Mesendoderm (in vitro differentiated cells): ENCODE data around the gene KCNA2.
A peak's percentile ranks its signal among the peaks of the same experiment; 100 is the strongest.

Experiments used
- DNase-seq: peaks from one replicate; pipeline ENCODE4 v3.0.0; 2013
- H2AK5ac ChIP-seq: 2 replicates; pipeline ENCODE4 v1.6.1; 2013; ENCODE audit warnings: low read length, inconsistent platforms
- H2BK120ac ChIP-seq: 2 replicates; pipeline ENCODE4 v1.6.1; 2013; ENCODE audit warnings: low read depth, mild to moderate bottlenecking, low read length, moderate library complexity, mixed read lengths
- H2BK15ac ChIP-seq: replicated peaks from 2 replicates; pipeline ENCODE4 v1.6.1; 2013; ENCODE audit warnings: low read depth, mild to moderate bottlenecking, moderate library complexity
- H2BK5ac ChIP-seq: 2 replicates; pipeline ENCODE4 v1.6.1; 2013; ENCODE audit warnings: low read length, inconsistent platforms
- H3K18ac ChIP-seq: 2 replicates; pipeline ENCODE4 v1.6.1; 2013; ENCODE audit warnings: mild to moderate bottlenecking, low read length, mixed read lengths
- H3K23ac ChIP-seq: one replicate; pipeline ENCODE4 v1.6.1; 2013; ENCODE audit warnings: low read length
- H3K27ac ChIP-seq: 2 replicates; pipeline ENCODE4 v1.5.1; 2013; ENCODE audit warnings: low read depth, mild to moderate bottlenecking, inconsistent platforms, low read length, moderate library complexity
- H3K27me3 ChIP-seq: 2 replicates; pipeline ENCODE4 v1.6.1; 2013; ENCODE audit warnings: low read length, control low read depth, mild to moderate bottlenecking, inconsistent platforms; ENCODE audit not compliant: insufficient read depth, poor library complexity
- H3K36me3 ChIP-seq: 2 replicates; pipeline ENCODE4 v1.6.1; 2013; ENCODE audit warnings: low read length, inconsistent platforms; ENCODE audit not compliant: control insufficient read depth, insufficient read depth
- H3K4ac ChIP-seq: one replicate; pipeline ENCODE4 v1.6.1; 2013; ENCODE audit warnings: low read depth, mild to moderate bottlenecking, low read length, moderate library complexity
- H3K4me1 ChIP-seq: 2 replicates; pipeline ENCODE4 v1.6.1; 2013; ENCODE audit warnings: low read depth, low read length, inconsistent platforms; ENCODE audit not compliant: control insufficient read depth
- H3K4me2 ChIP-seq: 2 replicates; pipeline ENCODE4 v1.6.1; 2013; ENCODE audit warnings: low read length
- H3K4me3 ChIP-seq: 2 replicates; pipeline ENCODE4 v1.5.1; 2013; ENCODE audit warnings: mild to moderate bottlenecking, low read length
- H3K56ac ChIP-seq: one replicate; pipeline ENCODE4 v1.6.1; 2013; ENCODE audit warnings: low read length
- H3K79me1 ChIP-seq: 2 replicates; pipeline ENCODE4 v1.6.1; 2013; ENCODE audit warnings: low read length, inconsistent platforms
- H3K79me2 ChIP-seq: 2 replicates; pipeline ENCODE4 v1.6.1; 2013; ENCODE audit warnings: mild to moderate bottlenecking, low read length; ENCODE audit not compliant: control insufficient read depth, insufficient read depth
- H3K9ac ChIP-seq: 2 replicates; pipeline ENCODE4 v1.6.1; 2013; ENCODE audit warnings: low read length, inconsistent platforms
- H4K5ac ChIP-seq: one replicate; pipeline ENCODE4 v1.6.1; 2013; ENCODE audit warnings: low read length
- H4K8ac ChIP-seq: one replicate; pipeline ENCODE4 v1.6.1; 2013; ENCODE audit warnings: low read depth, mild to moderate bottlenecking, control low read depth, low read length, moderate library complexity
- WGBS: extraction: QIAGEN DNeasy Blood & Tissue Kit; methylation state at CpG from one replicate; pipeline ENCODE4 v1.1.7; 2013; ENCODE audit warnings: low lambda C conversion rate, missing lambda C conversion rate; ENCODE audit not compliant: insufficient coverage; ENCODE audit errors: extremely low coverage; 5-methylcytosine and 5-hydroxymethylcytosine counted together

Gene KCNA2

GRCh38 chr1:110620686-110621085 is 14.5 kb upstream of the KCNA2 start:
- Histone ChIP-seq H3K36me3 (no peaks in the 10 kb centered on the region), H3K23ac (no peak overlapping the region), H3K4me2 (no peak overlapping the region), H4K8ac (no peak overlapping the region), H3K27me3 (no peaks in the 10 kb centered on the region), H3K9ac (no peak overlapping the region), H2BK120ac (no peak overlapping the region), H3K27ac (no peak overlapping the region), H3K4me1 (no peaks in the 10 kb centered on the region), H3K79me1 (no peaks in the 10 kb centered on the region), H3K4ac (no peak overlapping the region), H2BK15ac (no peak overlapping the region), H3K18ac (no peak overlapping the region), H3K4me3 (no peak overlapping the region), H3K79me2 (no peaks in the 10 kb centered on the region), H4K5ac (no peak overlapping the region), H3K56ac (no peak overlapping the region), H2AK5ac (no peak overlapping the region), H2BK5ac (no peak overlapping the region)
- no CpG with 5 or more reads among the region's 7 CpGs for WGBS
- no peak for DNase-seq

GRCh38 chr1:110620250-110620615 is 14.1 kb upstream of the KCNA2 start:
- Histone ChIP-seq H3K4me2 (no peak overlapping the region), H3K9ac (no peak overlapping the region)

GRCh38 chr1:110619412-110620249 is 13.5 kb upstream of the KCNA2 start:
- Histone ChIP-seq H3K23ac (no peak overlapping the region), H3K18ac (no peak overlapping the region), H3K79me1 (no peaks in the 10 kb centered on the region), H3K9ac (peak overlapping the region; percentile 28), H3K56ac (no peak overlapping the region), H3K4me2 (peak overlapping the region; percentile 44), H3K4me1 (no peaks in the 10 kb centered on the region), H3K4me3 (no peak overlapping the region), H2BK120ac (no peak overlapping the region), H2AK5ac (no peak overlapping the region), H4K5ac (no peak overlapping the region), H2BK15ac (no peak overlapping the region), H3K4ac (no peak overlapping the region), H3K36me3 (no peaks in the 10 kb centered on the region), H3K79me2 (no peaks in the 10 kb centered on the region), H3K27ac (no peak overlapping the region), H3K27me3 (no peaks in the 10 kb centered on the region), H2BK5ac (no peak overlapping the region), H4K8ac (no peak overlapping the region)
- peak; percentile 86 for DNase-seq
- no CpG with 5 or more reads among the region's 27 CpGs for WGBS

More at GRCh38 chr1:110620250-110620615, 14.1 kb upstream of the KCNA2 start:
- H3K36me3 ChIP-seq = no peaks in the 10 kb centered on the region
- H2BK120ac ChIP-seq = no peak overlapping the region
- no peaks in the 10 kb centered on the region for H3K4me1 ChIP-seq
- H2AK5ac ChIP-seq = no peak overlapping the region
- no peaks in the 10 kb centered on the region for H3K79me2 ChIP-seq
- no peak overlapping the region for H3K4me3 ChIP-seq
- H3K27ac ChIP-seq = no peak overlapping the region
- H3K79me1 ChIP-seq = no peaks in the 10 kb centered on the region
- H3K4ac ChIP-seq = no peak overlapping the region
- no CpG with 5 or more reads among the region's 8 CpGs for WGBS
- no peak for DNase-seq
- H4K5ac ChIP-seq = no peak overlapping the region
- no peaks in the 10 kb centered on the region for H3K27me3 ChIP-seq
- H2BK5ac ChIP-seq = no peak overlapping the region
- H4K8ac ChIP-seq = no peak overlapping the region
- H3K23ac ChIP-seq = no peak overlapping the region
- no peak overlapping the region for H3K56ac ChIP-seq
- no peak overlapping the region for H3K18ac ChIP-seq
- no peak overlapping the region for H2BK15ac ChIP-seq

DNA sequence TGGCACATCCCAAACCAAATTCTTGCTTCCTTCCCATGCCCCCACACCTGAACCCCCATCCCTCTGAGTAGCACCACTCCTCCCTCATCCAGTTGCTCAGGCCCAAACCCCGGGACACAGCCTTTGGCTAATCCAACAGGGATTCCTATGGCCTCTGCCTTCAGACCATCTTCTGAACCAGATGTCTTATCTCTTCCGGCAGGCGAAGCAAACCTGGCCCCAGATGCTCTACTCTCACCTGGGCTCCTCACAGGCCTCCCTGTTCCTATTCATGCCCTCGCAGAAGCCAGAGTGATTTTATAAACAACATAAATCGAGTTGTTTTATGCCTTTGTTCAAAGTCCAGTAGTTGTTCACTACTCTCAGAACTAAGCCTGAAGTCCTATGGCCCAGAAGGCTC is 12.5 kb upstream of the KCNA2 start:
- Histone ChIP-seq H3K18ac (no peak overlapping the region), H3K4me1 (no peaks in the 10 kb centered on the region), H3K4me3 (no peak overlapping the region), H4K8ac (no peak overlapping the region), H4K5ac (no peak overlapping the region), H3K9ac (no peak overlapping the region), H3K56ac (no peak overlapping the region), H3K27ac (no peak overlapping the region), H3K79me1 (no peaks in the 10 kb centered on the region), H2BK5ac (no peak overlapping the region), H2AK5ac (no peak overlapping the region), H3K79me2 (no peaks in the 10 kb centered on the region), H2BK15ac (no peak overlapping the region), H3K36me3 (no peaks in the 10 kb centered on the region), H3K4ac (no peak overlapping the region), H3K27me3 (no peaks in the 10 kb centered on the region), H2BK120ac (no peak overlapping the region), H3K23ac (no peak overlapping the region), H3K4me2 (no peak overlapping the region)
- WGBS = no CpG with 5 or more reads among the region's 5 CpGs
- no peak for DNase-seq

GRCh38 chr1:110617589-110617988 is 11.4 kb upstream of the KCNA2 start:
- no peak overlapping the region for H2BK120ac ChIP-seq
- H2BK5ac ChIP-seq = no peak overlapping the region
- no CpG with 5 or more reads among the region's 5 CpGs for WGBS
- no peak overlapping the region for H4K5ac ChIP-seq
- H3K23ac ChIP-seq = no peak overlapping the region
- H3K27ac ChIP-seq = no peak overlapping the region
- no peak overlapping the region for H3K4me2 ChIP-seq
- no peak overlapping the region for H3K4ac ChIP-seq
- H3K56ac ChIP-seq = no peak overlapping the region
- no peaks in the 10 kb centered on the region for H3K79me1 ChIP-seq
- no peak for DNase-seq
- no peaks in the 10 kb centered on the region for H3K79me2 ChIP-seq
- no peak overlapping the region for H3K9ac ChIP-seq
- H3K4me3 ChIP-seq = no peak overlapping the region
- no peak overlapping the region for H3K18ac ChIP-seq
- H2AK5ac ChIP-seq = no peak overlapping the region
- H3K36me3 ChIP-seq = no peaks in the 10 kb centered on the region
- no peaks in the 10 kb centered on the region for H3K4me1 ChIP-seq
- H3K27me3 ChIP-seq = no peaks in the 10 kb centered on the region
- no peak overlapping the region for H2BK15ac ChIP-seq
- H4K8ac ChIP-seq = no peak overlapping the region

- Histone ChIP-seq H3K4me3 (no peak overlapping the region), H3K4ac (no peak overlapping the region), H2BK120ac (no peak overlapping the region), H3K4me1 (no peaks in the 10 kb centered on the region), H3K27ac (no peak overlapping the region), H3K36me3 (no peaks in the 10 kb centered on the region), H4K5ac (no peak overlapping the region), H3K18ac (no peak overlapping the region), H3K23ac (no peak overlapping the region), H2BK5ac (no peak overlapping the region), H3K9ac (no peak overlapping the region), H2BK15ac (no peak overlapping the region), H3K56ac (no peak overlapping the region), H3K4me2 (no peak overlapping the region), H3K79me1 (no peaks in the 10 kb centered on the region), H3K27me3 (no peaks in the 10 kb centered on the region), H2AK5ac (no peak overlapping the region), H3K79me2 (no peaks in the 10 kb centered on the region), H4K8ac (no peak overlapping the region)
- DNase-seq = no peak
- WGBS = no CpG with 5 or more reads among the region's 3 CpGs
Observed at GRCh38 chr1:110617116-110617515, 11.0 kb upstream of the KCNA2 start.
